GM18505 (cell line): ENCODE data around the gene FNIP2.
A peak's percentile ranks its signal among the peaks of the same experiment; 100 is the strongest.
"Not testable (repeated sequence)": the region's sequence is repeated elsewhere in the genome, so short reads cannot be mapped to it uniquely, and the experiment has no call there.

Experiments used
- ATAC-seq: cut with Tn5 transposase; IDR thresholded peaks from one replicate; pipeline ENCODE4 v1.9.1; 2021; ENCODE audit not compliant: unreplicated experiment
- POLR2A ChIP-seq: IDR thresholded peaks from 4 replicates; pipeline ENCODE4 v1.6.1; 2011; ENCODE audit warnings: borderline replicate concordance; ENCODE audit not compliant: insufficient read depth, insufficient read length; ENCODE audit errors: extremely low read depth

FNIP2 gene

DNA sequence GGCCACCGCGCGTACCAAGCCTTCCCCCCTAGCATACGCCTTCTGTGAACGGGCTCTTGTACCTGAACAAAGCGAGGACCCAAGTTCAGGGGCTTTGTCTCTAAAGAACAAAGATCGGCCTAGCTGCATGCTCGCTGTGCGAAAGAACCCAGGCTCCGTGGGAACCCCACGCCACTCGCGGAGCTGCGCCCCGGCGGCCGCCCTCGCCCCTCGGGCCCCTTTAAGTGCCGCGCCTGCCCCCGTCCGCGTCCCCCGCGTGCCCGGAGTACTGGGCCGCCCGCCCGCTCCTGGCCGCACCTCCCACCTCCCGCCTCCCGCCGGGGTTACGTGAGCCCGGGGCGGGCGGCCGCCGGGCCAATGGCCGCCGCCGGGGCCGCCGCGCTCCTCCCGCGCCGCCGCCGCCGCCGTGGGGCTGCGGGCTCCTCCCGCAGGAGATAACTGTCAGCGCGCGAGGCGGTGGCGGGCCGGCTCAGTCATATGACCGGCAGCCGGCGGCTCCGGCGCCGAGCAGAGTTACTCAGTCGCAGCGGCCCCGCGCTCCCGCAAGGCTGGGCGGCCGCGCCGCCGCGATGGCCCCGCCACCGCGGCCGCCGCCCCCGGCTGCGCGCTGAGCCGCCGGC, at the start of gene FNIP2:
Gene FNIP2 (plus strand): TSS at position 472 of the 620 bp plus-strand sequence. CDS start 187 bp downstream, outside the sequence.
- TF ChIP-seq POLR2A: no peak
- ATAC-seq: peak; percentile 83

DNA sequence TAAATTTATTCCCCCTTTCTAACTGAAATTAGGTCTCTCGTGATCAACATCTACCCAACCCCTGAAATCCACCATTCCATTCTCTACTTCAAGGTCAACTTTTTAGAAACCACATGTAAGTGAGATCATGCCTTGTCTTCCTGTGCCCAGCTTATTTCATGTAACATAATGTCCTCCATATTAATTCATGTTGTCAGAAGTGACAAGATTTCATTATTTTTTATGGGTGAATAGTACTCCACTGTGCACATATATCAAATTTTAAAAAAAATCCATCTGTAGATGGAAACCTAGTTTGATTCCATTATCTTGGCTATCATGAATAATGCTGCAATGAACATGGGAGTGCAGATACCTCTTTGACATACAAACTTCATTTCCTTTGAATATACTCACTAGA, 47.1 kb upstream of the FNIP2 start:
- no peak for ATAC-seq
- TF ChIP-seq POLR2A: no peak

DNA sequence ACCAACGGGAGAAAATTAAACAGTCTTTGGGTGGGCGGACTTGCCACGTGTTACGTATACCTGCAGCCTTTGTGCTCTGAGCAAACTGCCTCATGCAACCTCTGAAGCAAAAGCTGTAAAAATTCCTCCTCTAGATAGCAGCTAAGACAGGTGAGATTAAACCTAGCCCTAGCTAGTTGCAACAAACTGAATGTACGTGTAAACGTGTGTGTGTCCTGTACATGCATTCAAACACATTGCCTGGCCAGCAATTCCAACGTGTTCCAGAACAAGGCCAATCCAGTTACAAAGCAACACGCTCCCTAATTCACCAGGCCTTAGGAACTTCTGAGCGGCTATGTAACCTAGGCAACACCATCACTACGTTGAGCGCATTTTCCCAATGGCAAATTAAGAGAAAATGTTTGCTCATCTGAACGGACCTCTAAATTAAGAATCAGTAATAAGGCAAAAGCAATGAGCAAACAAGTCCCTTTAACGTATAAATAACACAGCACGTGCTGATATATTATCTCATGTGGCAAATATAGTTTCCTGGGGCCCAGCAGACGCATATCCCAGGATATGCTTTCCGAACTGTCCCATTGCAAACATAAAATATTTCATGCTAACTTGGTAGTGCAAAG, 46.4 kb upstream of the FNIP2 start:
- ATAC-seq: peak; percentile 12
- no peak for TF ChIP-seq POLR2A

DNA sequence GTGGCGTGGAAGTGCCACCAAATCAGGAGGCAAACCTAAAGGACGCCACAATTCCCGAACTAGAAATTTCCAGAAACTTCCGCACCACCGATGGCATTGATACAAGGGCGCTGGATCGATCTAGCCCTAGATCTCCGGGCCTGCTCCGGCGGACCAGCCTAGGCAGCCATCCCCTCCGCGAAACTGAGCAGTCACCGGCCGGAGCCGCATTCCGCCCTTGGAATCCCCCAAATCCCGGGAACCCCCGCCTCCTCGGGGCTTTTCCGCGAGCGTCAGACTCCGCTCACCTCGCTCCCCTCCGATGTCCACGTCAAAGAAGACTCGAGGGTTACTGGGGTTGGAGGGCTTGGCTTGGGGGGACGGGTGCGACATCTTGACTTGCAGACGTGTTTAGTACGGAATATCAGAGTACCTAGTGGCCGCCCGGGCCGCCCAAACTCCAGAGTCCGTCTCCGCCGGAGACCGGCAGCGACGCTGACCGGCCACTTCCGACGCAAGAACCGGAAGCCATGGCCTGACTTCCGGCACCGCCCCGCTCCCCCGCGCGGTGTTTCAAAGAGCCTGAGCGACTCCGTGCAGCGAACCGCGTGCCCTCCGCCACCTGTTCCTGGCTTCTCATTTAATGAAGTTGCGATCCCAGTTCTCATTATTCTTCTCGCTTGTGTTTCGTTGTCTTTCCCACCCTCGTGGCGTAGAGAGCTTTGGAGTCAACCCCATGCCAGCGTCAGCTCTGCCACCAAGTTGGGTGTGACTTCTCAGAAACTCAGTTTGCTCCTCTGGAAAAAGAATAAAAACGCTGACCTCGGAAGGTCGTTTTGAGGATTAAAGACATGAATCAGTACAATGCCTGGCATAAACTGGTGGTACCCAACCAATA, 45.7 kb upstream of the FNIP2 start, which contains the start of gene PPID:
Gene PPID (minus strand): TSS at position 480 of the 877 bp plus-strand sequence. CDS start 108 bp downstream, at position 372.
- peak; percentile 99 for ATAC-seq
- peak; percentile 94 for TF ChIP-seq POLR2A

DNA sequence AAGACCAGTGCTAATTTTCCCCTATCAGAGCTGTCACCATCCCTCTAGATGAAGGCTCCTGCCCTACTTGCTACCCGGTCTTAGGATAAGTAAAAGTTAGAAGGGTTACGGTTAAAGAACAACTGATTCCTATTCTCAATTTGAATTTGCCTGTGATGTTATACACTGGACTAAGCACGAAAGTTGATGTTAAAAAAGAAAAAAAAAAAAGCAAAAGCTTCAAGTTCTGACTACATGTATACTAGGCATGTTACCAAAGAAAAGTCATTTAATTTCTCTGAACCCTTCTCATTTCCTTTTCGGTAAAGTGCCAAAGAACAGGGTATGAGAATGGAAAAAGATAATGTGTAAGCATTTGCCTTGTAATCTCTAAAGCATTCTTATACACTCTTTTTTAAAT, 44.2 kb upstream of the FNIP2 start:
- ATAC-seq: no peak
- no peak for TF ChIP-seq POLR2A

DNA sequence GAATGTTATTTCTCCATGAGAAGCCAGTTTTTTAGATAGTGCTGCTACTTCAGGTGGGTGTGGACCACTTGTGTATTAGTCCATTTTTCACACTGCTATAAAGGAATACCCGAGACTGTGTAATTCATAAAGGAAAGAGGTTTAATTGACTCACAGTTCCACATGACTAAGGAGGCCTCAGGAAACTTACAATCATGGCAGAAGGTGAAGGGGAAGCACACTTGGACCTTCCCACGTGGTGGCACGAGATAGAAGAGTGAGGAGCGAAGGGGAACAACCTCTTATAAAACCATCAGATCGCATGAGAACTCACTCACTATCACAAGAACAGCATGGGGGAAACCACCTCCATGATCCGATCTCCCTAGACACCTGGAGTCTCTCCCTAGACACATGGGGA, 42.2 kb upstream of the FNIP2 start:
- no peak for TF ChIP-seq POLR2A
- no peak for ATAC-seq

DNA sequence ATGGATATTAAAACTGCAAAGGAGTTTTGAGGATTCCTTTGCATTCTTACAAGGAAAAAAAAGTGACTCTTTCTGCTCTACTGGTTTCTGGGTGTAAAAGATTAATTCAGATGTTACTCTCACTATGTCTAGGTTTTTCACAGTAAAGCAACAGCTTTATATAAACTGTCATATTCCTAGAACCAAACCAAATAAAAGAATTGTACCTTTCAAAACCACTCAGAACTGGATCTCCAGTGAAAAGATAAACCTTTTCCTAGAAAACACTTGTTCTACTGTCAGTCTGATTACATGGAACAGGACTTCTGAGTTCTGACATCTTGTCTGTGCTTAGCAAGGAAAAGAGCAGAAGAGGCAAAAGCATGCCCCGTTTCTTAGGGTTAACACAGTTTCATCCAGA, 40.6 kb upstream of the FNIP2 start:
- TF ChIP-seq POLR2A: no peak
- ATAC-seq: no peak

DNA sequence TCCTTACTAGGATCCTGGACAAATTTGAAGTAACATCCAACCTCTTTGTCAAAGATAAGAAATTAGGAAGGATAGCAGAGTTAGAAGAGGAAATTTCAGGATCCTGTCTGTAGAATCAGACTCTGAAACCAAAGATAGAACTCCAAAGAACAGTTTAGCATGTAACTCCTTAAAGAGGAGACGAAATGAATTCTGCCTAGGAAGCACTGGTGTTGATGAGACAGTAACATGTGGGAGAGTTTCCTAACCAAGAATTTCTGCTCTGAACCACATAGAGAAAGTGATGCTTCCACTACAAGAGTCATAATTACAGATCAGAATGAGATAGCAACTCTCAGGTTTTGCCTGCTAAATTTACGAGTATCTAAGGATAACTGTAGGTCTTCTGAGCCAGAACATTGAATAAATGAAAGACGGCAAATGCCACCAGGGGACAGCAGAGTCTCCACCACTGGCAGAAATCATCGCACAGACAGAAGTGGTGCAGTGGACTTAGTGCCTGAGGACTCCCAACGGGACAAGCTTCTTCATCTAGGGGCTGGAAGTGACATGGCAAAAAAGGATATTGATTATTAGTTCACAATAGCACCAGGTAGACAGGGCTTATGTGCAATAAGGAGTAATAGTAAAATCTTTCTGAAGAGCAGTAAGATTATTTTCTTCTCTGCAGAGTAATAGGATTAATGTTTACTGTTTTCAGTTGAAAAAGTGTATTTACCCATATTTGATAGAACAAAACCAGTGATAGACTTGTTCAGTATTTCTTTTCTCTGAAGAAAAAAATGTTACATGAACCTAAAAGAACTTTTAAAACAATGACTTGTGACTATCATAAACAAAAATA, 38.9 kb upstream of the FNIP2 start:
- peak; percentile 89 for ATAC-seq
- TF ChIP-seq POLR2A: no peak

DNA sequence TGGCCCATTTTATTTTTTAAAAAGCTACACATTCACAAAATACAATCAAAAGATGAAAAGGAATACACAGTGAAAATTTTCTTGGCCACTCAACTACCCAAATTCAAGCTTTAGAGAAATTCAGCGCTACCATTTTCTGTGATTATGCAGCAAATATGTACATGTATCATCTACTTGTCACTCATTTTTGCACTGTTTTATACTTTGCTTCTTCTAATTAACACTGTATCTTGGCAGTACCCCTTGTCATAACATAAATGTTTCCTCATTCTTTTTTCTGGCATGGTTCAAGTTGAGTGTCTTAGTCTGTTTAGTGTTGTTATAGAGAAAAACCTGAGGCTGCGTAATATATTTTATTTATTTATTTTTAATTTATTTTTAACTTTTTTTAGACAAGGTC, 30.0 kb upstream of the FNIP2 start:
- no peak for ATAC-seq
- TF ChIP-seq POLR2A: no peak

DNA sequence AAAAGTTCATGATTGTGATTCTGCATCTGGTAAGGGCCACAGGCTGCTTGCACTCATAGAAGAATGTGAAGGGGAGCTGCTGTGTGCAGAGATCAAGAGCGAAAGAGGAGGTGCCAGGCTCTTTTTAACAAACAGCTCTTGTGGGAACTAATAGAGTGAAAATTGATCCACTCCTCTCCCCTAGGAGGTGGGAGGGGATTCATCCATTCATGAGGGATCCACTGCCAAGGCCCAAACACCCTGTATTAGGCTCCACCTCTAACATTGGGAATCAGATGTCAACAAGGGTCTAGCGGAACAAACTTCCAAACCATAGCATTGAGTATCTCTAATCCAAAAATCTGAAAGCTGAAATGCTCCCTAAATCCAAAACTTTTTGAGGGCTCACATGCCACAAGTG, 29.2 kb upstream of the FNIP2 start:
- no peak for ATAC-seq
- no peak for TF ChIP-seq POLR2A

DNA sequence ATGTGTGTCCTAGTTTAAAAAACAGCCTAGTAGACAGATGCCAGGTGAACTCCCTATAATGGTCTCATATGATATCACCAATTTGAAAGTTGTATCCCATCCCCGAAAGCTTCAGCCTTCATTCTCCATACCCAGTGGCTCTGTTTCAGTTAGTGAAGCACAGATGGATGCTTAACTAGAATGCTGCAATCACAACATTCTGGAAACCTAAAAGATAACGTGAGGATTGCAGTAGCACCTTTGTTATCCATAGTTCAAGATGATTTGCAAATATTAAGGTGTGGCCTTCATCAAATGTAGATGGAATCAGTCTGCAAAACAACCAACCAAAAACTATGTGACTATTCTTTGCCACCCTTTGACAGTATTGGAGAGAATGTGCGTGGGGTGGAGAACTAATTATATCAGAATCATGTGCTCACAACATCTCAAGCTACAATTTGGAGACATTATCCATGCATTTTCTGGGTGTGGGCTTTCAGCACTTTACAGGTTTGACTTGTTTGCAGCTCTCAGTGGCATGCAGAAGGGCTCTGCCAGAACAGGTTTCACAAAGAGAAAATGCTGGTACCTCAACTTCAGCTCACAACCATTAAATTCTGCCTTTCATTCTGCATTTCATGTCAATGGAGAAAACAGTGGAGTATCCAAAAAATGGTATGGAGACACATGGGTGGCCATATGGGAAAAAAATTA, 27.4 kb upstream of the FNIP2 start:
- ATAC-seq: no peak
- no peak for TF ChIP-seq POLR2A

DNA sequence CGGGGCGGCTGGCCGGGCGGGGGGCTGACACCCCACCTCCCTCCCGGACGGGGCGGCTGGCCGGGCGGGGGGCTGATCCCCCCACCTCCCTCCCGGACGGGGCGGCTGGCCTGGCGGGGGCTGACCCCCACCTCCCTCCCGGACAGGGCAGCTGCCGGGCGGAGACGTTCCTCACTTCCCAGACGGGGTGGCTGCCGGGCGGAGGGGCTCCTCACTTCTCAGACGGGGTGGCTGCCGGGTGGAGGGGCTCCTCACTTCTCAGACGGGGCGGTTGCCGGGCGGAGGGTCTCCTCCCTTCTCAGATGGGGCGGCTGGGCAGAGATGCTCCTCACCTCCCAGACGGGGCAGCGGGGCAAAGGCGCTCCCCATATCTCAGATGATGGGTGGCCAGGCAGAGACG, 22.3 kb upstream of the FNIP2 start:
- not testable (repeated sequence) for ATAC-seq
